Gastrocnemius medialis (tissue), 4 donors: ENCODE results near the gene RTKN2.

Experiments
- CTCF ChIP-seq, 5 experiments: fragments of 450-650 bp in 3 of 5; fragments of 200-600 bp in 2 of 5; sonication (generic) in 2 of 5; IDR thresholded peaks in 4 of 5; conservative IDR thresholded peaks in 1 of 5; 1 replicate in 4 of 5; 2 replicates in 1 of 5; pipeline ENCODE4 v1.5.1; 2016 to 2019; ENCODE audit warnings: antibody characterized with exemption in 5 of 5, mild to moderate bottlenecking in 3 of 5, moderate library complexity in 3 of 5
- POLR2A ChIP-seq, 2 donors: fragments of 450-650 bp; IDR thresholded peaks; one replicate each; pipeline ENCODE4 v1.6.1; 2017; ENCODE audit warnings: antibody characterized with exemption in 2 of 2, mild to moderate bottlenecking in 2 of 2, moderate library complexity in 2 of 2

- no peak for TF ChIP-seq CTCF (IDR thresholded peaks at IDR 0.05 in 4 of 5, conservative IDR thresholded peaks at IDR 0.05 in 1 of 5)
- TF ChIP-seq POLR2A (IDR thresholded peaks at IDR 0.05) = no peak
Measured at GRCh38 chr10:62163024-62163423, 105.6 kb downstream of the RTKN2 start.
